Stomach (tissue), 9 donors: ENCODE data around the gene SLC22A31. TPM values are rescaled to one million over a fixed set of nuclear protein-coding genes. Genes with fewer than 3 reads are reported as not detected.

Source experiments
- DNase-seq, 2 donors: peaks; one replicate each; pipeline versions ENCODE4 v3.0.0 to v3.0.0-alpha.2; 2013 to 2019
- H3K27ac ChIP-seq, 5 donors: fragments of 200-600 bp in 4 of 5; sonication (generic) in 4 of 5; one replicate each; pipeline ENCODE4 v1.5.1; 2013 to 2019; ENCODE audit warnings: mild to moderate bottlenecking in 1 of 5, moderate library complexity in 1 of 5
- H3K27me3 ChIP-seq, 3 donors: fragments of 200-600 bp; sonication (generic); one replicate each; pipeline ENCODE4 v1.5.1; 2017 to 2019; ENCODE audit warnings: mixed run types in 1 of 3
- H3K36me3 ChIP-seq, 4 donors: fragments of 200-600 bp; sonication (generic); 1 replicate in 3 of 4; 2 replicates in 1 of 4; pipeline ENCODE4 v1.5.1; 2016 to 2019
- H3K4me1 ChIP-seq, 4 donors: fragments of 200-600 bp; sonication (generic); one replicate each; pipeline ENCODE4 v1.5.1; 2016 to 2019
- H3K4me3 ChIP-seq, 4 donors: fragments of 200-600 bp; sonication (generic) in 3 of 4; one replicate each; pipeline ENCODE4 v1.5.1; 2016 to 2019; ENCODE audit warnings: mild to moderate bottlenecking in 1 of 4
- H3K9me3 ChIP-seq, 4 donors: fragments of 200-600 bp; sonication (generic); one replicate each; pipeline ENCODE4 v1.5.1; 2016 to 2019
- EP300 ChIP-seq: sonication (generic); formaldehyde crosslinking; IDR thresholded peaks from one replicate; pipeline ENCODE4 v1.6.1; 2017; ENCODE audit warnings: antibody characterized with exemption
- POLR2A ChIP-seq, 4 donors: fragments of 450-650 bp; IDR thresholded peaks; one replicate each; pipeline ENCODE4 v1.6.1; 2016; ENCODE audit warnings: antibody characterized with exemption in 4 of 4, control low read depth in 2 of 4, mild to moderate bottlenecking in 1 of 4, moderate library complexity in 1 of 4
- POLR2AphosphoS5 ChIP-seq, 3 donors: sonication (generic); formaldehyde crosslinking; IDR thresholded peaks; one replicate each; pipeline ENCODE4 v1.6.1; 2016; ENCODE audit warnings: antibody characterized with exemption in 3 of 3
- WGBS, 5 donors: extraction: QIAGEN DNeasy Blood & Tissue Kit in 3 of 5; methylation state at CpG; one replicate each; pipeline versions ENCODE4 v1.1.5 to v1.1.7; 2013 to 2018; 5-methylcytosine and 5-hydroxymethylcytosine counted together
- intact Hi-C: fragments of 100-400 bp; cut with DNase I; formaldehyde crosslinking; loops from one replicate; pipeline ENCODE4 v1.15.1; 2023; ENCODE audit warnings: low total_unique reads
- polyA plus RNA-seq, 3 donors: library from polyadenylated mRNA; stranded (reverse); fragments of 200-250 nt; gene quantifications; one replicate each; pipeline ENCODE4 v1.2.3, GENCODE V29; 2013
- total RNA-seq, 5 donors: library from RNA; depleted of rRNA; stranded (reverse); fragments of >200 nt; gene quantifications; one replicate each; pipeline versions ENCODE4 v1.1.0 to v1.2.3, GENCODE V29; 2014 to 2016
- TF ChIP-seq, protein P1 (sequence below), 7 experiments: fragments of 450-650 bp in 4 of 7; fragments of 200-600 bp in 3 of 7; sonication (generic) in 3 of 7; IDR thresholded peaks; one replicate each; pipeline ENCODE4 v1.5.1; 2016 to 2019; ENCODE audit warnings: antibody characterized with exemption in 7 of 7, control low read depth in 2 of 7, mild to moderate bottlenecking in 1 of 7
- donor health status: healthy with polysubstance abuse.
- donor health status: Bipolar disorder and iron deficiency.
- donor health status: healthy.

The SLC22A31 gene
- total and polyA plus RNA-seq, 8 donors: 1.4 to 6.4 (median 2.8) TPM; not detected in 4

- Histone ChIP-seq H3K36me3 (no peaks in the 10 kb centered on the region), H3K27me3 (peaks cover 0 to 26% (median 0%) of the 10 kb centered on the region in 3 donors), H3K4me1 (peaks cover 4 to 12% (median 8%) of the 10 kb centered on the region in 4 donors), H3K9me3 (no peaks in the 10 kb centered on the region), H3K4me3 (no peak overlapping the region), H3K27ac (no peak overlapping the region)
- DNase-seq: no peak
- TF ChIP-seq EP300: no peak
- TF ChIP-seq, protein P1, sequence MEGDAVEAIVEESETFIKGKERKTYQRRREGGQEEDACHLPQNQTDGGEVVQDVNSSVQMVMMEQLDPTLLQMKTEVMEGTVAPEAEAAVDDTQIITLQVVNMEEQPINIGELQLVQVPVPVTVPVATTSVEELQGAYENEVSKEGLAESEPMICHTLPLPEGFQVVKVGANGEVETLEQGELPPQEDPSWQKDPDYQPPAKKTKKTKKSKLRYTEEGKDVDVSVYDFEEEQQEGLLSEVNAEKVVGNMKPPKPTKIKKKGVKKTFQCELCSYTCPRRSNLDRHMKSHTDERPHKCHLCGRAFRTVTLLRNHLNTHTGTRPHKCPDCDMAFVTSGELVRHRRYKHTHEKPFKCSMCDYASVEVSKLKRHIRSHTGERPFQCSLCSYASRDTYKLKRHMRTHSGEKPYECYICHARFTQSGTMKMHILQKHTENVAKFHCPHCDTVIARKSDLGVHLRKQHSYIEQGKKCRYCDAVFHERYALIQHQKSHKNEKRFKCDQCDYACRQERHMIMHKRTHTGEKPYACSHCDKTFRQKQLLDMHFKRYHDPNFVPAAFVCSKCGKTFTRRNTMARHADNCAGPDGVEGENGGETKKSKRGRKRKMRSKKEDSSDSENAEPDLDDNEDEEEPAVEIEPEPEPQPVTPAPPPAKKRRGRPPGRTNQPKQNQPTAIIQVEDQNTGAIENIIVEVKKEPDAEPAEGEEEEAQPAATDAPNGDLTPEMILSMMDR (IDR thresholded peaks at IDR 0.05): no peak
- TF ChIP-seq POLR2A (IDR thresholded peaks at IDR 0.05): no peak
- TF ChIP-seq POLR2AphosphoS5 (IDR thresholded peaks at IDR 0.05): no peak
- intact Hi-C loops: loop anchor here (10.0 kb wide), 1 partner anchor 476 kb away; no protein-coding TSS in a partner anchor
- 65 to 73% (median 68%) methylated on average over 11 to 15 of the region's 15 CpGs for WGBS, 5 donors
Observed at GRCh38 chr16:89210904-89211515, 10.7 kb upstream of the SLC22A31 start.

GRCh38 chr16:89210165-89210903 is 10.0 kb upstream of the SLC22A31 start:
- DNase-seq: no peak
- H3K27ac ChIP-seq: no peak overlapping the region
- no peaks in the 10 kb centered on the region for H3K36me3 ChIP-seq
- intact Hi-C loops: loop anchor here (10.0 kb wide), 1 partner anchor 476 kb away; no protein-coding TSS in a partner anchor
- H3K4me3 ChIP-seq: no peak overlapping the region
- TF ChIP-seq, protein P1 (IDR thresholded peaks at IDR 0.05): no peak
- no peak for TF ChIP-seq EP300
- TF ChIP-seq POLR2AphosphoS5 (IDR thresholded peaks at IDR 0.05): no peak
- no peak for TF ChIP-seq POLR2A (IDR thresholded peaks at IDR 0.05)
- 65 to 75% (median 71%) methylated on average over 10 to 11 of the region's 11 CpGs for WGBS, 5 donors
- H3K27me3 ChIP-seq: peaks cover 0 to 33% (median 0%) of the 10 kb centered on the region in 3 donors
- no peaks in the 10 kb centered on the region for H3K9me3 ChIP-seq
- peaks cover 0 to 5% (median 4%) of the 10 kb centered on the region in 4 donors for H3K4me1 ChIP-seq

DNA sequence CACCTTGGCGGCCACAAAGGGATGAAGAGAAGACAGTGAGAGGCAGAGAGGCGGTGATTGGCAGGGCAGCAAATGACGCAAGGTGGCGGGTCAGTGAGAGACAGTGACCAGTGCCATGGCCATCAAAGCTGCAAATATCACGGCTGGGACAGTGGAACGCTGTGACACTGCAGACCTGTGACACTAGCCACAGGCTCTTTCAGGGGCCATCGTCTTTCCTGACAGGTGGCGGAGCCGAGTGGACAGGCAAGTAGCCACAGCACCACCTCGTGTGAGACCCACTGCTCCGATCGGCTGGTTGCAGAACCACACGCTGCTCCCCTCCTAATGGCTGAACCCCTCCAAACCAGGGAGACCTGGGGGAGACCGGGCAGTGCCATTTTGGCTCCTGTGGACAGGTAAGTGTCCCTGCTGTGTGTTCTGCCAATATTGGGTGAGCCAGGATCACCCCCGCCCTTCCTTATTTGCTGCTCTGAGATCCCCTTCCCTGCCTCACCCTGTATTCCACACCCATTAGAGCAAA is 9.2 kb upstream of the SLC22A31 start:
- Histone ChIP-seq H3K4me3 (no peak overlapping the region), H3K9me3 (no peaks in the 10 kb centered on the region), H3K4me1 (peaks cover 0 to 4% (median 0%) of the 10 kb centered on the region in 4 donors), H3K27ac (no peak overlapping the region), H3K36me3 (no peaks in the 10 kb centered on the region), H3K27me3 (peaks cover 0 to 40% (median 0%) of the 10 kb centered on the region in 3 donors)
- TF ChIP-seq, protein P1 (IDR thresholded peaks at IDR 0.05): no peak
- TF ChIP-seq POLR2AphosphoS5 (IDR thresholded peaks at IDR 0.05) (no peak), EP300 (no peak), POLR2A (IDR thresholded peaks at IDR 0.05) (no peak)
- intact Hi-C loops: loop anchor here (10.0 kb wide), 1 partner anchor 475 kb away; no protein-coding TSS in a partner anchor
- WGBS, 5 donors: 52 to 61% (median 59%) methylated on average over 14 to 15 of the region's 15 CpGs
- DNase-seq: no peak

- Histone ChIP-seq H3K27me3 (peaks cover 0 to 56% (median 2%) of the 10 kb centered on the region in 3 donors), H3K4me1 (peaks cover 0 to 4% (median 0%) of the 10 kb centered on the region in 4 donors), H3K4me3 (no peak overlapping the region), H3K36me3 (no peaks in the 10 kb centered on the region), H3K9me3 (peaks cover 0 to under 1% (median 0%) of the 10 kb centered on the region in 4 donors), H3K27ac (no peak overlapping the region)
- TF ChIP-seq POLR2AphosphoS5 (IDR thresholded peaks at IDR 0.05): no peak
- TF ChIP-seq EP300: no peak
- TF ChIP-seq, protein P1 (IDR thresholded peaks at IDR 0.05): no peak
- TF ChIP-seq POLR2A (IDR thresholded peaks at IDR 0.05): no peak
- intact Hi-C loops: no loop called here
- no peak for DNase-seq
- 87 to 97% (median 94%) methylated on average over 4 of the region's 4 CpGs for WGBS, 5 donors
Observed at GRCh38 chr16:89207993-89208392, 7.7 kb upstream of the SLC22A31 start.
